HFF-Myc (cell line): ENCODE measurements around the gene SLIT3.

ENCODE experiments used
- DNase-seq: peaks from one replicate; pipeline ENCODE4 v3.0.0-alpha.2; 2011; ENCODE audit warnings: low read depth; ENCODE audit errors: extremely low read depth
- H3K4me3 ChIP-seq: replicated peaks from 2 replicates; pipeline ENCODE4 v1.5.1; 2011; ENCODE audit warnings: low read depth, mild to moderate bottlenecking, control low read depth, low read length
- CTCF ChIP-seq: IDR thresholded peaks from 2 replicates; pipeline ENCODE4 v1.5.1; 2012; ENCODE audit warnings: mild to moderate bottlenecking, low read depth, low read length, control low read depth; ENCODE audit errors: missing control alignments

The SLIT3 gene

GRCh38 chr5:168886157-168886556 lies 414.8 kb downstream of the SLIT3 start:
- no peak for DNase-seq
- no peak overlapping the region for H3K4me3 ChIP-seq
- no peak for TF ChIP-seq CTCF

- no peak overlapping the region for H3K4me3 ChIP-seq
- no peak for TF ChIP-seq CTCF
- DNase-seq: no peak
Observed at GRCh38 chr5:168885324-168886120, 415.4 kb downstream of the SLIT3 start.

GRCh38 chr5:168883991-168884390 lies 416.9 kb downstream of the SLIT3 start:
- no peak overlapping the region for H3K4me3 ChIP-seq
- no peak for DNase-seq
- TF ChIP-seq CTCF: no peak

- H3K4me3 ChIP-seq: no peak overlapping the region
- TF ChIP-seq CTCF: no peak
- DNase-seq: no peak
Observed at GRCh38 chr5:168883281-168883741, 417.6 kb downstream of the SLIT3 start.

GRCh38 chr5:168882283-168882682 lies 418.7 kb downstream of the SLIT3 start:
- DNase-seq: no peak
- TF ChIP-seq CTCF: no peak

GRCh38 chr5:168881427-168882149 lies 419.4 kb downstream of the SLIT3 start:
- TF ChIP-seq CTCF: no peak
- DNase-seq: no peak
- no peak overlapping the region for H3K4me3 ChIP-seq

More at GRCh38 chr5:168882283-168882682, 418.7 kb downstream of the SLIT3 start:
- H3K4me3 ChIP-seq: no peak overlapping the region
